Endothelial cell of umbilical vein (primary cell): Measurements from ENCODE around the gene FAM171A2.

Source experiments
- TF ChIP-seq, protein P1 (sequence below), 2 donors: IDR thresholded peaks; 1 replicate in 1 of 2; 2 replicates in 1 of 2; pipeline ENCODE4 v1.5.1; 2011; ENCODE audit warnings: low read length in 2 of 2, mild to moderate bottlenecking in 2 of 2, moderate library complexity in 2 of 2, control low read depth in 1 of 2, inconsistent platforms in 1 of 2, low read depth in 1 of 2; ENCODE audit not compliant: insufficient read depth in 1 of 2; ENCODE audit errors: extremely low read depth in 1 of 2
- TF ChIP-seq, protein P2 (sequence below): IDR thresholded peaks from 2 replicates; pipeline ENCODE4 v1.6.1; 2011; ENCODE audit not compliant: insufficient read depth, insufficient read length

DNA sequence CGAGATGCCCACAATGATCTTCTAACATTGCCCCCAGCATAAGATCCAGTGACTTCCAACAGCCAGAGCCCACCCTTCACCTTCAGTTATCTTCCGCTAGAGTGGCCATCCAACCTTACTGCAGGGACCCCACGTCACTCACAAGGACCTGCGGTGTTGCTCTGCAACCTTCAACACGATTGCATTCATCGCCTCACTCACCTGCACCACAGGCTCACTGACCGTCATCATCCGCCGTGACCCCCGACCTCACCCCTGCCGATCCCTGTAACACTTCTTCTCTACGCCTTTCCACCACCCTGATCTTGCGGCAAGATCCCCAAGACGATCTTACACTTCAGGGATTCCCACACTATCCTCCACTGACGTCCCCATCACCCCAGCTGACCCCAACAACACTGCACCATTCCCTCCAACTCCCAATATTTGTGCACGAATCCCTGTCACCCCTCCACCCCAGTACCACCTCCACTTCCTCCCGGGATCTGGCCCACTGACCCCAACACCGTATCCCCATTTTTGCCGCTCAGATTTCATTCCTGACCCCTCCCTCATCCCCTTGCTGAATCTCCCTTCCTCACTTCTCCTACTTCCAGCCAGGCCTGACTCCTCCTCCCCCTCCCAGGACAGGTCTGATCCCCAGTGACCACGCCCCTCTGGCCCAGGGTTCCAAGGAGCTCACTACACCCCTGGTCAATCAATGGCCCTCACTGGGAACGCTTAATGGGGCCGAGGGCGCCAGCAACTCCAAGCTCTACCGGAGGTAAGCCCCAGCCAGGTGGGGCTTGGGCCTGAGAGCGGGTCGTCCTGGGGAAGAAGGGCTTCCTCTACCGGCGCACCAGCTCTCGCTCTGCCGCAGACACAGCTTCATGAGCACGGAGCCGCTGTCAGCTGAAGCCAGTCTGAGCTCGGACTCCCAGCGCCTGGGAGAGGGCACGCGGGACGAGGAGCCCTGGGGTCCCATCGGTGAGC is 47.6 kb downstream of the FAM171A2 start:
- TF ChIP-seq, protein P1, sequence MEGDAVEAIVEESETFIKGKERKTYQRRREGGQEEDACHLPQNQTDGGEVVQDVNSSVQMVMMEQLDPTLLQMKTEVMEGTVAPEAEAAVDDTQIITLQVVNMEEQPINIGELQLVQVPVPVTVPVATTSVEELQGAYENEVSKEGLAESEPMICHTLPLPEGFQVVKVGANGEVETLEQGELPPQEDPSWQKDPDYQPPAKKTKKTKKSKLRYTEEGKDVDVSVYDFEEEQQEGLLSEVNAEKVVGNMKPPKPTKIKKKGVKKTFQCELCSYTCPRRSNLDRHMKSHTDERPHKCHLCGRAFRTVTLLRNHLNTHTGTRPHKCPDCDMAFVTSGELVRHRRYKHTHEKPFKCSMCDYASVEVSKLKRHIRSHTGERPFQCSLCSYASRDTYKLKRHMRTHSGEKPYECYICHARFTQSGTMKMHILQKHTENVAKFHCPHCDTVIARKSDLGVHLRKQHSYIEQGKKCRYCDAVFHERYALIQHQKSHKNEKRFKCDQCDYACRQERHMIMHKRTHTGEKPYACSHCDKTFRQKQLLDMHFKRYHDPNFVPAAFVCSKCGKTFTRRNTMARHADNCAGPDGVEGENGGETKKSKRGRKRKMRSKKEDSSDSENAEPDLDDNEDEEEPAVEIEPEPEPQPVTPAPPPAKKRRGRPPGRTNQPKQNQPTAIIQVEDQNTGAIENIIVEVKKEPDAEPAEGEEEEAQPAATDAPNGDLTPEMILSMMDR (IDR thresholded peaks at IDR 0.05; ENCODE audit: extremely low read depth in 1 of 2, insufficient read depth in 1 of 2, low read depth in 1 of 2, low read length in 2 of 2) = no peak
- TF ChIP-seq, protein P2, sequence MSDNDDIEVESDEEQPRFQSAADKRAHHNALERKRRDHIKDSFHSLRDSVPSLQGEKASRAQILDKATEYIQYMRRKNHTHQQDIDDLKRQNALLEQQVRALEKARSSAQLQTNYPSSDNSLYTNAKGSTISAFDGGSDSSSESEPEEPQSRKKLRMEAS = no peak
